GM21528 (cell line): ENCODE results near the gene BGN.

ENCODE experiments used
- ATAC-seq: cut with Tn5 transposase; IDR thresholded peaks from one replicate; pipeline ENCODE4 v1.9.1; 2021; ENCODE audit warnings: mild to moderate bottlenecking, moderate library complexity; ENCODE audit not compliant: unreplicated experiment, low FRiP score

The BGN gene

DNA sequence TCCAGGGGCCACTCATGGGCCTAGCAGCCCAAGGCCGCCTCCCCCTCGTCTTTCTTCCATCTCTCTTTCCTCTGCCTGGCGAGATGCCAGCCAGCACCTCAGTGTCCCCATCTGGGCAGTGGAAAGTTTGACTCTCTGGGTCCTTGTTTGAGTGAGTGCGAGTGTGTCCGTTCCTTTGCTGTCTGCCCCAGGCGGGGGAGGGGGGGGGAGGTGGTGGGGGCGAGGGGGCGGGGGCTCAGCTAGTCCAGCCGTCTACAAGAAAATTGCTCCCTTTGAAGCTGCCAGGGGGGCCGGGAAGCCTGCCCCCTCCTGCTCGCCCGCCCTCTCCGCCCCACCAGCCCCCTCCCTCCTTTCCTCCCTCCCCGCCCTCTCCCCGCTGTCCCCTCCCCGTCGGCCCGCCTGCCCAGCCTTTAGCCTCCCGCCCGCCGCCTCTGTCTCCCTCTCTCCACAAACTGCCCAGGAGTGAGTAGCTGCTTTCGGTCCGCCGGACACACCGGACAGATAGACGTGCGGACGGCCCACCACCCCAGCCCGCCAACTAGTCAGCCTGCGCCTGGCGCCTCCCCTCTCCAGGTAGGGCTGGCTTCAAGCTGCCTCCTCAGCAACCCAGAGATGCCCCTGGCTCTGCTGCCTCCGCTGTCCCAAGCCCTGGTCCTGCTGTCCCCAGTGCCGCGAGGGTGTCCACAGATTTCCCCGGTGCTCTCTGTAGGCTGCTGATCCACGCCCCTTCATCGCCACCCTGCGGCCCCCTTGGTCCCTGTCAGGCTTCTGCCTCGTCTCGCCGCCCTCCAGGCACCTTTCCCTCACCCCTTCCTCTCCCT, at the start of gene BGN:
BGN (plus strand) TSS at position 440 of the 821 bp plus-strand sequence. CDS start 9,652 bp downstream, outside the sequence.
- no peak for ATAC-seq

DNA sequence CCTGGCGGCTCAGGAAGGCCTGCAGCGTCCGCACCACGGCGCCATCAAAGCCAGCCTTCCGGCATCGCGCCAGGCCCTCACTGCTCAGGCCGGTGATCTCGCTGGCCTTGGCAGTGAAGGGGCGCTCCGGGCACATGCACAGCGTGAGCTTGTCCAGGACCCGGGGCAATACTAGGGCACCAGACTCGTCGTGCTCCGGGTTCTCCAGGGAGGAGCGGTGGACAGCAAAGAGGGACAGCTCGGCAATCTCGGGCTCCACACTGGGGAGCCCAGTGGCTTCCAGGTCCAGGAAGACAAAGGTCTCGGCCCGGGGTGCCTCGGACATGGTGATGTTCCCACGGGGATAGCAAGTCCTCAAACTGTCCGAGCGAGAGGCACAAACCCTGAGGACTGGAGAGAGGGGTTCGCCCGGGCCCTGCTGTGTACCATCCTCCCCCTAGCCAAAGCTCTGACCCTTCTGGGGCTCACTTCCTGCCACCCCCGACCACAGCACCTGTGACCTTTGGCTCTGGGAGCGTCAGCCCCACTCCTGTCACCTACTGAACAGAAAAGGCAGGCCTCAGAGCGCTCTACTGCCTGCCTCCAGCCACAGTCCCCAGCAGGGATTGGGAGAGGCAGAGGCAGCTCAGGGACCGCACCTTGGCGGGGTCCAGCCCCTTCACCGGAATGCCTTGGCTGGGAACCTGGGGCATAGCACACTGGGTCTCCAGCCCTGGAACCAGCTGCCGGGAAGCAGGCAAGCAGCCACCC, 49.5 kb upstream of the BGN start:
- no peak for ATAC-seq

DNA sequence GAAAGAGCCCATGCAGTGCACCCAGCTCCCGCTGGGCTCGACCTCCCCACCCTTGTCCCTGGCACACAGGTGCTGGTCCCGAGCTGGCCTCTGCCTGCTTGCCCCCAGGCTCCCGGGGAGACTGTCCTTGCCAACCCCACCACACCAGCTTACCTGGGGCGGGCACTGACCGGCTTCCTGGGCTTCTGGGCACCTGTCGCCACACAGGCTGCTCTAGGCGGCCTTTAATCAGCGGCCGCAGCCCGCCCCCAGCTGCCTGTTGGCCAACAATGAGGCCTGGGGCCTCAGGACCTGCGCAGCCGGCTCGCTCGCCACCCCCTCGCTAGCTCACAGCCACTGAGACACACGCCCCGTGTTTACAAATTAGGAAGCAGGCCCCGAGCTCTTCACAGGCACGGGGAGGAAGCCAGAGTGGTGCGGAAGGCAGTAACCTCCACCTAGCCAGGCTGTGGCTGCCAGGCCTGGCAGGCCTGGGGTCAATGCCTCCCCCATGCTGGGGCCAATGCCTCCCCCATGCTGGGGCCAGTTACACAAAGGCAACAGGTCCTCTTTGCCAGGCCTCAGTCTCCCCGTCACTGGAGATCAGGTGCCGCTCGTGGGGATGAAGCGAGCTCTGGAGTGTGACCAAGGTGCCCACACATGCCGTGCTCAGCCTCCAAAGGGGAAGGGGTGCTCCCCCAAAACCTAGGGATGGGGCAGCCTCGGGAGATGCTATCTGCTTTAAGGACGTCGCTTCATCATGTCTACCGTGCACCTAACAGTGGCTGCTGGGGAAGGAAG, 48.7 kb upstream of the BGN start, which contains the start of gene TREX2:
TREX2 (minus strand) TSS at position 201 of the 780 bp plus-strand sequence. CDS start 626 bp downstream, outside the sequence.
- no peak for ATAC-seq

DNA sequence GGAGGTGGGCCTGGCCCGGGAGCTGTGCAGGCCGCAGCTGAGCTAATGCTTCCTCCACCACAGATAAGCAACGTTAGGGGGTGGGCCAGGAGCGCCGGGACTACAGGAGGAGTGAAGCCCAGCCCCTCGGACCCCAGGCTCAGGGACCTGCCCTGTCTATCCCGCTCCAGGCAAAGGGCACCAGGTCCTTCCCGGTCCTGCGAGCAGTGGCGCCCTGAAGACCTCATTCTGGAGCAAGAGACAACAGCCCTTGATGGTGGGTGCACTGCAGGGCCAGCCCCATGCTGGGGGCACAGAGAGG, 48.2 kb upstream of the BGN start:
- ATAC-seq, result no peak

DNA sequence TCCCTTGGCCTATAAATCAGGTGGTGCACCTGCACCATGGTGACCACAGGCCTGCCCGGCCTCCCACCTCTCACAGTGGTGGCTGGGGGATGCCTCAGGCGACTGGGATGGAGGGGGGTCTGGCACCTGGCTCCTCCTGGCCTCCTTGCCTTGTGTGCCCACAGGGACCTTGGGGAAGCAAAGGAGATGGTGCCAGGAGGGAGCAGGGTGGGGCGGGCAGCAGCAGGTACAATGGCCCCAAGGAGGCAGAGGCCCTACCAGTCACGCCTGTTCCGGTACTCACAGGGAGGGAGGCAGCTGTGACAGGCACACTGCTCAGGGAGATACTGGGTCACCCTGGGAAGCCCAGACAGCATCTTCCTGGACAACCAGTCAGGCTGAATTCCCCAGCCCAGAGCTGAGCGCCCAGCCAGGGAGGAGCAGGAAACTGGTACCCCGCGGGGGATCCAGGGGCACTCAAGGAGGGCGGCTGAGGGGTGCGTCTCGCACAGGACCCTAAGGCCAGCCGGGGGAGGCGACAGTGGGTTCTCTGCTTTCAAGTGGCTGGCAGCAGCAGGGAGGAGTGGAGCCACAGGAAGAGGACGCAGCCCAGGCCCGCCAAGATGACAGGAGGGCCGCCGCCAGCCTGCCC, 47.7 kb upstream of the BGN start:
- ATAC-seq, result no peak

DNA sequence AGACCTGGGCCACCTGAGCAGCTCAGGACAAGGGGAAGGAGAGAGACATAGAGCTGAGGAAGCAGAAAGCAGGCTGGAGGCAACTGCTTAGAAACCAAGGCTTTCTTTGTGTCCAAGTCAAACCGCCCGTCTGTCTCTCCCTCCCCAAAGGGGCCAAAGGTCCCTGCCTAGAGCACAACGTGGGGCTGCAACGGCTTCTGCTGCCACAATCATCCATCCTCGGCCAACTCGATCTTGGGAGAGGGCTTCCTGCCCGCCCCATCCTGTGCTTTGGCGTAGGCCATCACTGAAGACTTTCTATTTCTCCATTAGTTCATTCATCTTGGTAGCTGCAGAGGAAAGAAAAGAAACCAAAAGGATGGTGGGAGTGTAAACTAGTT, 47.2 kb upstream of the BGN start:
- ATAC-seq, result no peak

DNA sequence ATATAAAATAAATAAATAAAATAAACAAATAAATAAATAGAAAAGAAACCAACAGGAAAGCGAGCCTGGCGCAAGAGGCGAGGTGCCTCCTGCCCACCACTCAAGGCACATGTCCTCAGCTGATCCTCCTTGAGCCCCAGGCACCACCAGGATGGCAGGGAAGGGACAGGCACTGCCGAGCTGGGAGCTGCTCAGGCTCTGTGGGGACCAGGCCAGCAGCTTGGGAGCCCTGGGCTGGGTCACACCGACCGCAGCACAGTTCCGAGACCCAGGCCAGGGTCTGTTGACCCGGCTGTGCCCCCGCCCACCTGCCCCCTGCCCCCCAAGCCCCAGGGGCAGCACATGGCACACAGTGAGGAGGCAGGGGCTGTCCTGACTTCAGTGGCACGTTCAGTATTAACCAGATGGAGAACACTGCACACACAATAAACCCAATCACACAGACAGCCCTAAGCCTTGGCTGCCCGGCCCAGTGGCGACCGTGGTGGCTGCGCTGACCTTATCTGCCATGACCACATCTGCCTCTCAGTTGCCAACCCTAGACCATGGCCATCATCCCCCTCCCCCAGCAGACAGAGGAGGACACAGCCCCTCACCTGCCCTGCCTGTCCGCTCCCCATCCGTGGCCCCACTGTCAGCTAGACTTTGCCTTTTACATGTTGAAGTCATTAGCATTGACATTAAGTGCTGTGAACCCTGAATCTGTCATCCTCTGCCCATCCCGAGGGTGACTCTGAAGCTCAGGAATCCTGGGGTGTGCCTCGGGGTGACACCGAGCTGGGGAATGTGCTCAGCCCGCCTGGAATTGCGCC, 46.0 kb upstream of the BGN start:
- ATAC-seq, result no peak

DNA sequence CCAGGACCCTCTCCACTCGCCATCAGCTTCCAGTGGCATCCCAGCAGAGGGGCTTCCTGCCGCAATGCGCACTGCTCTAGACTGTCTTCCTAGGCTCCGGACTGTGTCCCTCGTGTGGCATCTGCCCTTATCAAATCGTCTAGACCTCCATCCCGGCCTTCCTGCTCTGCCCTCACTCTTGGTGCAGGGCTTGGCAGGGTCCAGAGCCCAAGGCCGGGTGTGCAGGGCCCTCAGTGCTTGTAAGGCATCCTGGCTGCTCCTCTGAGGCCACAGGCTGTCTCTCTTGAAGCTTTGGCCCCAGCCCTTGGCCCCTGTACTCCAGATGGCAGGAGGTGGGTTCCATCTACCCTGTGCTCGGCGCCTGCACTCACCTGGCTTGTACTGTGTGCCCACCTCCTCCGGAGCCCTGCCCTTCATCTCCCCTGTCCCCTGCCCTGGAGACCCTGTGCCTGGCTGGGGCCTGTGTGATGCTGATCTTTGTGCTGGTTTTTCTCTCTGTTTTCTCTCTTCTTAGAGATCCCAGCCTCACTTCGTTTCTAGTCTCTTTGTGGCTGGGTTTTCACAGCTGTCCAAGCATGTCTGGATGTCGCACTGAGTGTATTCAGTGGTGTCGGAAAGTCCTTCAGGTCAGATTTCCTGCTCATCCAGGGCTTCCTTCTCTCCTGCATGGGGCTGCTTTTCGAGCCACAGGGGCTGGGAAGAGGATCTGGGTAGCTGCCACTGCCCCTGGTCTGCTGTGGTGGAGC, 45.2 kb upstream of the BGN start:
- no peak for ATAC-seq

DNA sequence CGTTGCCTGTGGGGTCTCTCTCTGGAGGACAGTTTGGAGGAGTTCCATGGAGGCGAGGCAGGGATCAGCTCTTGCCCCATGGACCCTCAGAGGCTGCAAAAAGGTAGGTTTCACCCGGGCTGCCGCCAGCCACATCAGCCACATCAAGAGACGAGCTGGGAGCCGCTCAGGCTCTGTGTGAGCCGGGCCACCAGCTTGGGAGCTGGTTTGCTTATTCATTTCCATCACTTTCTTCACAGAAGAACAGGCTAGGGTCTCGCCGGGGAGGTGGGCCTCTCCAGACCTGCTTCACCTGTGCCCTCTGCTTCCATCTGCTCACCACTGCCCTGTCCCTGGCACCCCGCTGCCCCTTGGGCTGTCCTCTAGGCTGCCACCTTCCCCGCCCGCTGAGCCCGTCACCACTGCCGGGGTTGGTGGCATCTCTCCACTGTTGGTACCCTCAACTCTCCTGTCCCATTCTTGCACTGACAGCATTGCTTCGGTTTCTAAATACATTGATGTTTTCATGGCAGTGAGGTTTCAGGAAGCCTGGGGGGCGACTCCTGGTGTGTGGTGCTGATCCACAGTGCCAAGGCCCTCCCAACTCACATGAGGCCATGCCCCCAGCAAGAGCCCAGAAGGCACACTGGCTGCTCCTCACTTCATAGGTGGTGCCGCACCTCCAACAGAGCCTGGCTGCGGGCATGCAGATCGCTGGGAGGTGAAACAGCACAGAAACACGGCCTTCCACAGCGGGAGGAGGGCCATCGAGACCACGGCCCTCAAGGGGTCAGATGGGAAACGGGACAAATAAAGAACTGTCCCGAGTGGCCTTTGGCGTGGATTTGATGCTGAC, 44.4 kb upstream of the BGN start:
- no peak for ATAC-seq

DNA sequence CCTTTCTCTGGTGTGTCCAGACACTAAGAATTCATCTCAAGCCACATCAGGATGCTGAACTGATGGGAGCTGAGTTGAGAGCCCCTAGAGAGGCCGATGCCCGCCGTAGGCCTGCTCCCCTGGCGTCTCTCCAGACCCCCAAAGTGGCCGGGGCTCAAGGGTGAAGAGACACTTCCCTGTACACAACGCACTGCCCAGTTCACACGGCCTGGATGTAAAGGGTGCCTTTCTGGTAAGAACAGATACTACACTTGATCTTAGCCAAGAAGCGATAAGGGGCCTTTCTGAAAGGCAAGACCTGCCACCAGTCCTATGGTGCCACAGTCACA, 43.9 kb upstream of the BGN start:
- no peak for ATAC-seq

DNA sequence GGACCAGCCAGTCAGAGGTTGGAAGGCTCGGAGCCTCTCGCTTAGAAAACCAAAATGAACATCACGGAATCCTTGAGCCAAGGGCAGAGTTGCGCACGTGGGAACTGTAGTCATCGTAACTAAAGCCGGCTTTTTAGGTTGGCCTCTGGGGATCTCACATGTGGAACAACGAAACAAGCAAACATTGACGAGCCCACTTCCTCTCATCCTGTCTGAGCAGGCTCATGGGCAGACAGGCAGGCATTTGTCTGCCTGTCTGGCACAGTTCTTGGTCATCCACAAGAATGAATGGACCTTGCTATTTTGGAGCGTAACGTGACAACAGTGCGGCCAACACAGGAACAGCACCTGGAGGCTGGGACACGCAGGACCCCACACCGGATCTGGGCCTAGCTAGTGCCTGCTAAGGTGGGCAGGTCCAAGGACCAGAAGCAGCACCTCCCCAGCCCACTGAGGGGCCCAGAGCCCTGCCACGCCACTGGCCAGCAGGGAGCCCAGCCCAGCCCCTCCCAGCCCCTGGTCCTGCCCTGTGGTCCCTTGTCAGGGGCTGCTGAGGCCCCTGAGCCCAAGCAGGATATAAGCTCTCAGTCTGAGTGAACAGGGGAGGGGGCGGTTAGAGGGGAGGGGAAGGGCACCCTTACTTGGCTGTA, 39.8 kb upstream of the BGN start:
- ATAC-seq, result no peak

DNA sequence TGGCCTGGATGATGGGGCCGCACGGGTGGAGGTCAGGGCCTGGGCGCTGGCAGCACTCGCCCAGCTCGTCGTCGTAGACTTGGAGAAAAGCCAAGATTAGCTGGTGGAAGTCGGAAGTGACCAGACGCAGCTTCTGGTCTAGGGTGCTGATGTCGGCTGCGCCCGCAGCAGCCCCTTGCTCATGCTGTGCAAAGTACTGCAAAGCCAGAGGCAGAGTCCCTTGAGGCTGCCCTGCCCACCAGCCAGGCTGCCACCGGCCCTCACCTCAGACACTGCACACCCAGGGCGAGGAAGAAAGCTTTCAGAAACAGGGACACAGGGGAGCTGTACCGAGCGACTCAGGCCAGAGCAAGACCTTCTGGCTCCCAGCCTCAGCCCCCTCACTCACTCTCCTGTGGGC, 39.2 kb upstream of the BGN start:
- no peak for ATAC-seq

DNA sequence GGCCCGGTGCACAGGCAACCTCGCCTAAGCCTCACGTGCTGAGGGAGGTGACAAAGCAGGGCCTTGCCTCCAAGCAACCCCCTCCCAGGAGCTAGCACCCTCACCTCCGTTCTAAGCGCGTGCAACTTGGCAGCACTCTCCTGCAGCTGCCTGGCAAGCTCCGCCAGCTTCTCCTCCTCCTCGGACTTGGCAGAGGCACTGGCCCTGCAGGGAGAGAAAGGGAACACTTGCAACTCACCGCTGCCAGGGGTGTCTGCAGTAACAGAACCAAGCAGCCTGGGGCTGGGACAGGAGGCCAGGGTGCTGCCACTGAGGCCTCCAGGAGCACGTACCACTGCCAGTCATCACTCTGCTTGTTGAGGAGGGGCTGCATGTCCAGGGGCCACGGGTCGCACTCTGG, 38.6 kb upstream of the BGN start:
- no peak for ATAC-seq

DNA sequence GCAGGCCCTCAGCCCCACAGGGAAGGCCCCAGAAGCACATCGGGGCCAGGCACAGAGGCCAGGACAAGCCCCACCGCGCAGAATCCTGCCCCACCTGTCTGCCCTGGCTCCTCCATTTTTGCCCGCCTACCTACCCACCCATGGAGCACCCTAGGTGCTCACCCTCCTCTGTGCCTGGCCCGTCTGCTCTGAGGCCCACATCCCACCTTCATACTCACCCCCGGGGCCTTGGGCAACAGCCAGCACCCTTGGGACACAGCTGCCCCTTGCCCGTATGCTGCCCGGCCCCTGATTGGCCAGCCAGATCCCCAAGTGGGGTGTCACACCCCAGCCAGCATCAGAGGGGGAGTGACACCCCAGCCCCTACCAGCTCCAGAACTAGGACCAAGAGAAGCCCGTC, 38.1 kb upstream of the BGN start:
- no peak for ATAC-seq

DNA sequence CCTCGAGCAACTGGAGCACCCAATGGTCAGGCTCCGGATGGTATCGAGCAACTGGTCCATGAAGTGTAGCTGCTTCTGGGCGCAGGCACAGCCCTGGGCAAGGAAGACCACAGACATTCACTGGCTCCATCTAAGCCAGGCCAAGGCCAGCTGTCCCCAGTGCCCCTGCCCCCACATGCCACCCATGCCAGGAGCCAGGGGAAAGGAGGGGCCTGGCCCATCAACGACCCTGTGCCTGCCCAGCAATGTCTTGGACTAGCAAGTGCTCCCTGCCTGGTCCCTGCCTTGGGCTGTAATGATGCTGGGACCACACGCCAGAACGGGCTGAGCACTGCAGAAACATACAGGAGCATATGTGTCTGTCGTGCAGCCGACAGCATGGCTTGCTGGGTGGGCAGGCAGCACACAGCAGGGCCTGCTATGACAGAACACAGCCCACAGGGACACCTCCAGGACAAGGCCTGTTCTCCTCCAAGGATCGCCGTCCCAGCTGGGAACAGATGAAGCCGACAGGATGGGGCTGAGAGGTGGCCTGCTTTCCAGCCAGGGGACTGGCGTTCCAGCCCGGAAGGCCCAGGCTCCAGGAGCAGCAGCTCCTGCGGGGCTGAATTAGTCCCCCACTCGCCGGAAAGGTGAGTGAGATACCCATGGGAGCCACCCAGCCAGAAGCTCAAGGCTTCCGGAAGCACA, 37.5 kb upstream of the BGN start:
- ATAC-seq, result no peak

DNA sequence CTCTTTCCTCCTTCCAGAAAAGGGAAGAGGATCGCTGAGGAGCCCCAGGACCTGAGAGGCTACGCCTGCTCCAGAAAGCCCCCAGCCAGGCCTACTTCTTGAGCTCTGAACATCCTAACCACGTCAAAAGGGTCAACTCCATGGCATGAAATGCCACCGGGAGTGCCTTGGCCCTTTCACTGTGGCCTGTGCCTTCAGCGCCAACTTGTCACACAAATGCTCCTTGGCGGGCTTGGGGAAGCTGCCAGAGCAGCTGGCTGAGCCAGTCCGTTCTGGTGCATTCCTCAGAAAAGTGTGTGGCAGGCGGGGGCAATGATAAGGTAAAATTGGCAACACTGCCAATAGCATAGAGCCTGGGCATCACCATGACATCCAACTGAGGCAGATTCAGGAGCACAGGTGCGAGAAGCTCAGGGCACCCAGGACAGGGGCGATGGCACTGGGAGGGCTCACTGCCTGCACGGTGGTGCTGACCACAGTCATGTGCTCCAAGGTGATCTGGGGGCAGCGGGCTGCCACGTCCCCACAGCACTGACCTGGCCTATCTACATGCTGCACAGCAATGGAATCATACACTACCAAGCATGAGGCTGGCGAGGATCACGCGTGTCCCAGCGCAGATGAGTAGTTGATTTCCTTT, 36.8 kb upstream of the BGN start:
- ATAC-seq, result no peak

DNA sequence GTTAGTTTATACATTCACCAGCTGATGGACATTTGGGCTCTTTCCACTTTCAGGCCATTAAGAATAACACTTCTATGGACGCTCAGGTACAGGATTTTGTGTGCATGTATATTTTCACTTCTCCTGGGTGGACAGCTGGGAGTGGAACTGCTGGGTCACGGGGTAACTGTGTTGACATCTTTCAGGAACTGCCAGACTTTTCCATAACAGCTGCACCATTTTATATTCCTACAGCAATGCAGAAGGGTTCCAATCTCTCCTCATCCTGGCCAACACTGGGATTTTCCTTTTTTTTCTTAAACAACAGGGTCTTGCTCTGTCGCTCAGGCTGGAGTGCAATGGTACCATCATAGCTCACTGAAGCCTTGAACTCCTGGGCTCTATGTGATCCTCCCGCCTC, 36.3 kb upstream of the BGN start:
- ATAC-seq, result no peak
